Measurements from ENCODE around the gene FAAP20. TPM values are rescaled to one million over a fixed set of nuclear protein-coding genes. Genes with fewer than 3 reads are reported as not detected.

Gene FAAP20
- total and polyA plus RNA-seq, 12 donors, result 2.7 to 185 (median 62.0) TPM

DNA sequence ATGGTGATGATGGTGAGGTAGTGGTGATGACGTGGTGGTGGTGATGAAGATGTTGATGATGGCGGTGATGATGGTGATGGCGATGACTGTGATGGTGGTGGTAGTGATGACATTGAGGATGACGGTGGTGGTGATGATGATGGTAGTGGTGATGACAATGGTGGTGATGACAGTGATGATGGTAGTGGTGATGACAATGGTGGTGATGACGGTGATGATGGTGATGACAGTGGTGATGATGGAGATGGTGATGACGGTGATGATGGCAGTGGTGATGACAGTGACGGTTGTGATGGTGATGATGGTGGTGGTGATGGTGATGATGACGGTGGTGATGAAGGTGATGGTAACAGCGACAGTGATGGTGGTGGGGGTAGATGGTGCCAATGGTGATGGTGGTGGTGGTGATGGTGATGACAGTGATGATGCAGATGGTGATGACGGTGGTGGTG is 39.4 kb downstream of the FAAP20 start:
- Histone ChIP-seq H3K27me3 (no peaks in the 10 kb centered on the region), H3K36me3 (replicated peaks in 1 of 2) (peaks cover 0 to 11% of the 10 kb centered on the region in 2 donors), H3K27ac (no peak overlapping the region), H3K4me1 (replicated peaks in 1 of 2) (no peaks in the 10 kb centered on the region), H3K4me3 (no peak overlapping the region), H3K9me3 (replicated peaks in 1 of 3) (no peaks in the 10 kb centered on the region)
- no peak for DNase-seq
- intact Hi-C loops (cut with DNase I), result no loop called here
- WGBS, 4 donors, result 96 to 98% (median 97%) methylated on average over 10 of the region's 10 CpGs
- TF ChIP-seq POLR2A (IDR thresholded peaks at IDR 0.05) (no peak), CTCF (IDR thresholded peaks at IDR 0.05) (no peak)

- no peak for TF ChIP-seq POLR2A (IDR thresholded peaks at IDR 0.05)
- no peak for TF ChIP-seq CTCF (IDR thresholded peaks at IDR 0.05)
- Histone ChIP-seq H3K27ac (no peak overlapping the region), H3K9me3 (replicated peaks in 1 of 3) (no peaks in the 10 kb centered on the region), H3K4me1 (replicated peaks in 1 of 2) (no peaks in the 10 kb centered on the region), H3K36me3 (replicated peaks in 1 of 2) (peaks cover 0 to 11% of the 10 kb centered on the region in 2 donors), H3K27me3 (no peaks in the 10 kb centered on the region), H3K4me3 (no peak overlapping the region)
- intact Hi-C loops (cut with DNase I), result no loop called here
- 93 to 95% (median 93%) methylated on average over 14 to 21 of the region's 21 CpGs for WGBS, 4 donors
- DNase-seq, result no peak
These were observed 40.5 kb downstream of the FAAP20 start for GRCh38 chr1:2154022-2154421.

- Histone ChIP-seq H3K4me3 (no peak overlapping the region), H3K4me1 (replicated peaks in 1 of 2) (no peaks in the 10 kb centered on the region), H3K36me3 (replicated peaks in 1 of 2) (peaks cover 0 to 11% of the 10 kb centered on the region in 2 donors), H3K27me3 (no peaks in the 10 kb centered on the region), H3K9me3 (replicated peaks in 1 of 3) (no peaks in the 10 kb centered on the region), H3K27ac (no peak overlapping the region)
- intact Hi-C loops (cut with DNase I), result no loop called here
- no peak for DNase-seq
- TF ChIP-seq CTCF (IDR thresholded peaks at IDR 0.05) (no peak), POLR2A (IDR thresholded peaks at IDR 0.05) (no peak)
- 89 to 95% (median 92%) methylated on average over 9 to 11 of the region's 11 CpGs for whole genome bisulfite sequencing, 4 donors
These were observed 41.6 kb downstream of the FAAP20 start for GRCh38 chr1:2152954-2153353.

DNA sequence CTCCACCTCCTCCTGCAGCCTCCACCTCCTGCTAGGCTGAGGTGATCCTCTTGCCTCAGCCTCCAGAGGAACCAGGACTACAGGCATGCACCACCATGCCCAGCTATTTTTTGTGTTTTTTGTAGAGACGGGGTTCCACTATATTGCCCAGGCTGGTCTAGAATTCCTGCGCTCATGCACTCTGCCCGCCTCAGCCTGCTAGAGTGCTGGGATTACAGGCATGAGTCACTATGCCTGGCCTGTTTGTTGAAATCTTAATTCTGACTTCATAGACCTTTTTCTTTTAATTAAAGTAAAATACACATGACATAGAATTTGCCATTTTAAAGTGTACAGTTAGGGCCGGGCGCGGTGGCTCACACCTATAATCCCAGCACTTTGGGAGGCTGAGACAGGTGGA is 42.7 kb downstream of the FAAP20 start:
- WGBS, 4 donors, result 80 to 97% (median 91%) methylated on average over 6 of the region's 6 CpGs
- H3K27ac ChIP-seq, result no peak overlapping the region
- H3K9me3 ChIP-seq (replicated peaks in 1 of 3), result no peaks in the 10 kb centered on the region

More for the DNA sequence above, 42.7 kb downstream of the FAAP20 start:
- no peaks in the 10 kb centered on the region for H3K27me3 ChIP-seq
- TF ChIP-seq CTCF (IDR thresholded peaks at IDR 0.05), result no peak
- TF ChIP-seq POLR2A (IDR thresholded peaks at IDR 0.05), result no peak
- H3K36me3 ChIP-seq (replicated peaks in 1 of 2), result peaks cover 0 to 11% of the 10 kb centered on the region in 2 donors
- intact Hi-C loops (cut with DNase I), result no loop called here
- no peaks in the 10 kb centered on the region for H3K4me1 ChIP-seq (replicated peaks in 1 of 2)
- no peak overlapping the region for H3K4me3 ChIP-seq
- DNase-seq, result no peak
